K562 (cell line): ENCODE measurements around the gene RAB6A. TPM values are rescaled to one million over a fixed set of nuclear protein-coding genes. Genes with fewer than 3 reads are reported as not detected.

Experiments
- CEBPG ChIP-seq, 3 experiments: fragments of 200-800 bp in 1 of 3; sonication (Bioruptor generic) in 1 of 3; sonication (generic) in 1 of 3; formaldehyde crosslinking in 1 of 3; IDR thresholded peaks in 2 of 3; conservative IDR thresholded peaks in 1 of 3; 2 replicates each; pipeline versions ENCODE4 v1.6.1 to v1.8.0; 2016 to 2022; ENCODE audit warnings: missing compliant biosample characterization in 2 of 3, missing genetic modification characterization in 2 of 3, mild to moderate bottlenecking in 1 of 3, missing genetic modification reagents in 1 of 3
- FIP1L1 ChIP-seq: fragments of 200-400 bp; formaldehyde crosslinking; IDR thresholded peaks from 2 replicates; pipeline ENCODE4 v1.6.1; 2018; ENCODE audit warnings: mild to moderate bottlenecking, low read depth, low read length; ENCODE audit not compliant: poor library complexity, severe bottlenecking
- GATAD2A ChIP-seq: fragments of 450-650 bp; IDR thresholded peaks from 2 replicates; pipeline ENCODE4 v1.6.1; 2017
- HOMEZ ChIP-seq: fragments of 250-450 bp; sonication (Bioruptor Pico); IDR thresholded peaks from 2 replicates; pipeline ENCODE4 v1.4.0; 2020; ENCODE audit warnings: mild to moderate bottlenecking, moderate library complexity
- HOXB6 ChIP-seq: fragments of 250-450 bp; sonication (Bioruptor Pico); IDR thresholded peaks from 2 replicates; pipeline ENCODE4 v1.5.1; 2022; ENCODE audit warnings: mild to moderate bottlenecking, borderline replicate concordance
- JUND ChIP-seq, 2 experiments: IDR thresholded peaks; 2 replicates in 1 of 2; 3 replicates in 1 of 2; pipeline ENCODE4 v1.6.1; 2011; ENCODE audit warnings: borderline replicate concordance in 2 of 2, low read depth in 2 of 2, low read length in 2 of 2, improper control_type of control experiment in 1 of 2, missing biosample characterization in 1 of 2, missing genetic modification characterization in 1 of 2, missing genetic modification reagents in 1 of 2
- LARP7 ChIP-seq: fragments of 450-650 bp; IDR thresholded peaks from 2 replicates; pipeline ENCODE4 v1.6.1; 2016
- MEF2D ChIP-seq: conservative IDR thresholded peaks from 2 replicates; pipeline ENCODE4 v1.6.1; 2016; ENCODE audit warnings: low read depth, missing genetic modification characterization, missing compliant biosample characterization
- NCOA2 ChIP-seq, 2 experiments: fragments of 450-650 bp; IDR thresholded peaks; 2 replicates each; pipeline ENCODE4 v1.6.1; 2018; ENCODE audit warnings: mild to moderate bottlenecking in 2 of 2, moderate library complexity in 1 of 2; ENCODE audit not compliant: partially characterized antibody in 2 of 2
- NCOR1 ChIP-seq: fragments of 450-650 bp; IDR thresholded peaks from 2 replicates; pipeline ENCODE4 v1.6.1; 2016; ENCODE audit warnings: mild to moderate bottlenecking, moderate library complexity
- PBX2 ChIP-seq, 2 experiments: IDR thresholded peaks in 1 of 2; conservative IDR thresholded peaks in 1 of 2; 2 replicates each; pipeline ENCODE4 v1.6.1; 2016; ENCODE audit warnings: low read depth in 2 of 2, mild to moderate bottlenecking in 1 of 2, missing compliant biosample characterization in 1 of 2, missing genetic modification characterization in 1 of 2, moderate library complexity in 1 of 2
- TBL1XR1 ChIP-seq, 2 experiments: IDR thresholded peaks; 2 replicates each; pipeline ENCODE4 v1.6.1; 2012; ENCODE audit warnings: improper control_type of control experiment in 2 of 2, low read length in 2 of 2, mild to moderate bottlenecking in 1 of 2
- ZBTB33 ChIP-seq: sonication (generic); formaldehyde crosslinking; IDR thresholded peaks from 2 replicates; pipeline ENCODE4 v1.8.1; 2023; ENCODE audit warnings: mild to moderate bottlenecking, missing genetic modification reagents
- ZBTB8A ChIP-seq: fragments of 450-650 bp; IDR thresholded peaks from 2 replicates; pipeline ENCODE4 v1.6.1; 2018; ENCODE audit warnings: mild to moderate bottlenecking, moderate library complexity; ENCODE audit not compliant: partially characterized antibody
- ZNF398 ChIP-seq: fragments of 250-450 bp; sonication (Bioruptor Pico); IDR thresholded peaks from 2 replicates; pipeline ENCODE4 v1.8.0; 2021; ENCODE audit warnings: moderate library complexity, mild to moderate bottlenecking, inconsistent platforms
- ZNF699 ChIP-seq: fragments of 250-450 bp; sonication (Bioruptor Pico); IDR thresholded peaks from 2 replicates; pipeline ENCODE4 v1.8.0; 2021; ENCODE audit warnings: mild to moderate bottlenecking, moderate library complexity; ENCODE audit not compliant: insufficient replicate concordance
- polyA plus RNA-seq, 8 experiments: library from polyadenylated mRNA; depleted of rRNA in 4 of 8; stranded (reverse) in 5 of 8; unstranded in 3 of 8; fragments of >200 nt; fragmentation: Nextera tagmentation in 2 of 8; fragmentation: Illumina TruSeq in 1 of 8; extraction: Ambion mirVana in 2 of 8; extraction: Trizol in 1 of 8; gene quantifications; 2 replicates each; pipeline versions ENCODE4 v1.2.1 to v1.2.3, GENCODE V29; 2011 to 2014; ENCODE audit warnings: inconsistent platforms in 1 of 8, missing spikeins in 1 of 8
- total RNA-seq, 7 experiments: library from RNA; depleted of rRNA in 6 of 7; stranded (reverse); fragments of >200 nt in 6 of 7; fragmentation: Illumina TruSeq in 2 of 7; extraction: Trizol in 2 of 7; gene quantifications; 2 replicates each; pipeline versions ENCODE4 v1.2.1 to v1.2.3, GENCODE V29; 2011 to 2021; ENCODE audit warnings: low replicate concordance in 1 of 7

RAB6A gene
- total and polyA plus RNA-seq, 9 of the 15 experiments (the other 6 are each of a cell fraction or from before 2014, with no cell fraction given): 14.0 to 95.3 (median 45.4) TPM

GRCh38 chr11:73787643-73788558 lies 27.0 kb upstream of the RAB6A start, which contains the start of gene MRPL48 (continued):
- TF ChIP-seq LARP7: peak; percentile 98
- no peak for TF ChIP-seq HOMEZ (CRISPR knock-in tag)
- no peak for TF ChIP-seq ZNF699 (CRISPR knock-in tag)
- peak; percentile 44; the same call in 1 of the 2 replicates for TF ChIP-seq NCOR1
- TF ChIP-seq ZBTB8A: no peak
- no peak for TF ChIP-seq NCOA2 (IDR thresholded peaks at IDR 0.05; ENCODE audit: partially characterized antibody in 2 of 2)
- TF ChIP-seq PBX2 (CRISPR knock-in tag; IDR thresholded peaks at IDR 0.05; ENCODE audit: low read depth): no peak
- TF ChIP-seq PBX2 (tag; conservative IDR thresholded peaks at IDR 0.05; ENCODE audit: low read depth): no peak
- TF ChIP-seq FIP1L1: peak; percentile 27
- TF ChIP-seq MEF2D: peak; percentile 76; the same call in 1 of the 2 replicates
- no peak for TF ChIP-seq HOXB6 (CRISPR knock-in tag)
- peak; percentile 61 for TF ChIP-seq JUND (IDR thresholded peaks at IDR 0.05; ENCODE audit: borderline replicate concordance, low read depth, low read length)
- peak; percentile 52; the same call in 1 of the 3 replicates for TF ChIP-seq JUND (tag; IDR thresholded peaks at IDR 0.05; ENCODE audit: borderline replicate concordance, low read depth, low read length)
- TF ChIP-seq ZNF398: no peak
- peak; percentile 75 for TF ChIP-seq GATAD2A
- TF ChIP-seq ZBTB33 (CRISPR knock-in tag): peak; percentile 81
- peak; percentile 34 to 75; a peak in 3 of 4 replicates for TF ChIP-seq TBL1XR1 (IDR thresholded peaks at IDR 0.05; ENCODE audit: low read length in 2 of 2)
- TF ChIP-seq CEBPG (CRISPR knock-in tag; IDR thresholded peaks at IDR 0.05): 0 out of 2 replicates have a peak, but pooled peaks have one; percentile 9
- 0 out of 4 replicates have a peak, but pooled peaks of 1 of the 2 experiments have one; percentile 4 for TF ChIP-seq CEBPG (tag; conservative IDR thresholded peaks at IDR 0.05 in 1 of 2, IDR thresholded peaks at IDR 0.05 in 1 of 2)
